Keratinocyte (primary cell): ENCODE data around the gene CELA2B.
"Not testable (repeated sequence)": the region's sequence is repeated elsewhere in the genome, so short reads cannot be mapped to it uniquely, and the experiment has no call there.

ENCODE experiments used
- CTCF ChIP-seq, 3 experiments: IDR thresholded peaks in 1 of 3; conservative IDR thresholded peaks in 1 of 3; optimal IDR thresholded peaks in 1 of 3; 2 replicates in 2 of 3; 3 replicates in 1 of 3; pipeline versions ENCODE3 to v1.5.1; 2011; ENCODE audit warnings: low read length in 3 of 3, mild to moderate bottlenecking in 3 of 3, moderate library complexity in 2 of 3, control low read depth in 1 of 3, inconsistent platforms in 1 of 3; ENCODE audit not compliant: insufficient read depth in 2 of 3; ENCODE audit errors: extremely low read depth in 1 of 3
- EZH2 ChIP-seq: IDR thresholded peaks from one replicate; pipeline ENCODE4 v1.6.1; 2012; ENCODE audit warnings: inconsistent platforms, mild to moderate bottlenecking, low read length, moderate library complexity

- not testable (repeated sequence) for TF ChIP-seq CTCF (optimal IDR thresholded peaks at IDR 0.05 in 1 of 3, IDR thresholded peaks at IDR 0.05 in 1 of 3, conservative IDR thresholded peaks at IDR 0.05 in 1 of 3; ENCODE audit: extremely low read depth in 1 of 3, insufficient read depth in 2 of 3, low read length in 3 of 3); EZH2
These were observed 15.1 kb downstream of the CELA2B start for GRCh38 chr1:15491010-15491409.
